Endometrium (tissue), 2 donors: ENCODE data around the gene CCDC80.

Source experiments
- FAIRE-seq: peaks from 2 replicates; lab custom pipeline; 2012; peaks lifted over from hg19 to GRCh38; lab: Jason Lieb, UNC
- donor health status: control.
- donor health status: control.

The CCDC80 gene

DNA sequence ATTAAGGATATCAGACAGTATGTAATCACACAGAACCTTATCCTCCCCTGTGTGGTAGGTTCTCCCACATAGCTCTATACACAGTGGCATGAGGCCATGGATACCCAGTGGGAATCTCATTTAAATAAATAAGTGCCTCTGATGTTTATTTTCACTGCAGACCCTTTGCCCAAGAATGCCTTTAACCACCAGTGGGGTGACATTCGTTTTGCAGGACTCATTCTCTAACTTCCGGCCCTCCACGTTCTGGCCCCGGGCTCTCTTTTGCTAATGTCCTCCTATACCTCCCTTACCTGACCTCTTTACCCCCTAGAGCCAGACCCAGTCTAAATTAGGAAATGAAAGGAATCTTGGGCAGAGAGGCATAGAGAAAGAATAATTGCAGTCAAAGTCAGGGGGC, 8.3 kb downstream of the CCDC80 start:
- FAIRE-seq, result no peak

DNA sequence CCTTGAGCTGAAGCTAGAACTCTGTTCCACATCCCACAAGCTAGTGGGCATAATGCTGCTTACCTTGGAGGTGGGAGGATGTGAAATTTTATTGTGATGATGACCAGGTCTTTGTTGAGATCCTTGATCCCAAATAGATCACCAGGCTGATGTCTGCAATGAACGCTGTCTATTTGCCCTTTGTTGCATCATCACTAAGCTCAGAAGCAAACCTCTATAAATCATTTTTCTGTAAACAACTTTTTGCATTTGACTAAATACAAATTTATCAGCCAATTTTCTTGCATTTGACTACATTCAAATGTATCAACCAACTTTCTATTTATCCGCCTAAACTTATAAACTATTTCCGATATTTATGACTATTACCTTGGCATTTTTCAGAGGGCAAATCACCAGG, 9.7 kb downstream of the CCDC80 start:
- FAIRE-seq, result no peak

DNA sequence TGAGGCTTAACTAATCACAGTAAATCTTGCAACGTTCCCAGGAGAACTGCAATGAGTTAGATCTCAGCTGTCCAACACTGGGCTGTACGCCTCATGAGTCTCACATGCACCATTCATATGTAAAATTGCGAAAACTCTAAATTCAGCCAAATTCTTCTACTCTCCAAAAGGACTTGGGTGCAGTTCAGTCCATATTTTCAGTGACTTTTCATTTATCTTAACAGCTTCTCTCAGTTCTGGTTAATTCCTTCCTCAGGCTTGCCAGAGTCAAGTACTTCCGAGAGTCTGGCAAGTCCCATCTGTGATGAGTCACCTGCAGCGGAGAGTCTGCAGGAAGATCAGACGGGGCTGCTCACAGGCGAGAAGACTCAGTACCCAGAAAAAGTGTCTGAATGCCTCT, 11.5 kb downstream of the CCDC80 start:
- FAIRE-seq, result no peak

DNA sequence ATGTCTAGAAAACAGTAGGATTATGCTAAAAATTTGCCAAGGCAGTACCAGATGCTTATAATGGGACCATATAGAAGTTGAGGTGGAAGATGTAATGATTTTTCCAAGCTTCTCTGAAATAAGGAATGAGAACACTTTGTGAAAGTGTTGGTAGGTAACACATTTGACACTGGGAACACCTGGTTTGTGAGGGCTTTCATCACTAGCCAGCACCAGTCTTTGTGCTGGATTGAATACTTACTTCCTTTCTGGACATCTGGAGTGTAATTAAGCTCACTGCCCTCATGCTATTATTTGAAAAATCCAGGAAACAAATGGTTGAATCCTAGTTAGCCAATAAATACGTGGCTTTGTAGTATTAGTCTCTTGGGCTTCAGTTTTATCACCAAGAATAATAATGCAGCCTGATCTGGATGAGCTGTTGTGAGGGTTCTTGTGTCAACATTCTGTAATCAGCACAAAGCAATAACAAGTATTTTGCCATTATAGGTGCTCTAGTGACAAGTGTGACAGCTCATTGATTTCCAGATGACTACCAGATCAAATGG, 12.9 kb downstream of the CCDC80 start:
- no peak for FAIRE-seq

DNA sequence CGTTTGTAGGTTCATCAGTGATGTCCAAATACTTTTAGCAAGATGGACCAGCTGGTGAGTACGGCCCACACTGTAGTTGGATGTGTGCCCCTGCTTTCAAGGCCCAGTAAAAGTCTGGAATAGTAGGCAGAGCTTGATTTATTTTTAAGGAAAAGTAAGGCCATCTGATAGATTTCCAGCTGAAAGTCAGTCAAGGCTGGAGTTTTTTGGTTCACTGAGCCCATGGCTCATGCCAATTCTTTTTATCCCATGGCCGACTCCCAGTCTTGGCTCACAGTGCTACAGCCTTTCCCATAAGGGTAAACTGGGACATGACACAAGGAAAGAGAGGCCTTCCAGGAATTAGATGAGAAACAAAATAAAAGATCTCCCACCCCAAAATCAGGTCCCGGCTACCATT, 13.5 kb downstream of the CCDC80 start:
- no peak for FAIRE-seq

DNA sequence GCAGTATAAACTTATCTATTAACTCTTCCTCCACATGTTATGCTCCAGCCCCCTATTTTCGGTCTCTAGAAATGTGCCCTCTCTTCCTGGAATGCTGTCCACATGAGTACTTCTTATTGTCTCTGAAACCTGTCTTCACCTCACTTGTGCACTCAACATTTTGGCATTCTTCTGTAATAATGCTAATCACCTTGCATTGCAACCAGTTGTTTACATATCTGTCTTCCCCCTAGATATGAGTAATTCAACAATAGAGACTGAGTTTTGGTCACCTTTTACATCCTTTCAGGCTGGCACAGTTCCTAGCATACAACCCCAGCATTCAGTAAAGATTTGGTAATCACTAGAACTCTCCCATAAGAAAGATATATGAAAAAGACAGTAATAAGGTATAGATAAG, 17.2 kb downstream of the CCDC80 start:
- no peak for FAIRE-seq

DNA sequence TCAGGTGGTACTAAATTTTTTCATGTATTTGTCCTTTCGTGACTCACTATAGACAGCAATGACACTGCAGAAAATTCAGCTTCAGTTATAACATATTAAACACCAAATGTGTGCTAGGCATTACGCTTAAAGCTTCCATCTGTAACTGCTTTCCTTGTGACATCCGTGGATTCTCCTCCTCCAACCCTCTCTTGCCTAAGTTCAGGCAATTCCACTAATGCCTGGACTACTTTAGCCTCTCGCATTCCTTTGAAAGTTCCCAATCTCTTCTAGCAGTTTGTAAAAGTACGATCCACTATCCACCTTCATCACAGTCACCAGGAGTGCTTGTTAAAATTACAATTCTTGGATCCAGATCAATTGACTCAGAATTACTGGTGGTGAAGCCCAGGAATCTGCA, 17.7 kb downstream of the CCDC80 start:
- no peak for FAIRE-seq

DNA sequence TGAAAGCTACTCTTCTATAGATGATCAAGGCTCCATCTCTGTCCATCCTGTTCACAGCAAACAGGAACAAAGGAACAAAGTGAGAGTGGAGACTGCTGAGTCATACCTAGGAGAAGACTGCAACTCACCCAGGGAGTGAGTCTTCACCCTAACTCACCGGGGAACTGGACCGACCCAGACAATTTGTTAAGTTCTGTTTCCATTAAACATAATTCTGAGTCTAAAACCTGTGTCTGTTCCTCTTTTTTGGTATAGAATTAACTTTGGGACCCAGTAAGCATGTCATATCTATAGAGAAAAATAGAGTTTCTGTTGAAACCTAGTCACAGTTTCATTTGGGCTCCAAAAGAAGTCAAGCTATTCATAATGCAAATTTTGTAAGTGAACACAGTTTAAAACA, 21.6 kb downstream of the CCDC80 start:
- no peak for FAIRE-seq

DNA sequence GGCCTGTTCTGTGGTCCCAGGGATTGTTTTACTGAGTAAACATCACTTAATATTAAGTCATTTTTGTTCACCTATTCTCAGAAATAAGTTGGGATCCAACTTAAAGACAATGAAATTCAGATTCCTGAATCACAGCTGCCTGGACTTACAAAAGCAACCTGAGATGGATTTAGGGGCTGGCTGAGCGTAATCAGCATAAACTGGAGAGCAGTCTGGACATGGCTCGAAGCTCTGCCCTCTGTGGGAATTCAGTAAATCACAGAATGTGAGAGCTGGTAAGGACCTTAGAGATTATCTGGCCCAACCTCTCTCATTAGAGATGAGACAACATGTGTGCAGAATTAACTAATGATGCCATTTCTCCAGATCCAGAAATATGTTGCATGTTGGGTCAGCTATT, 23.7 kb downstream of the CCDC80 start:
- FAIRE-seq, result no peak

DNA sequence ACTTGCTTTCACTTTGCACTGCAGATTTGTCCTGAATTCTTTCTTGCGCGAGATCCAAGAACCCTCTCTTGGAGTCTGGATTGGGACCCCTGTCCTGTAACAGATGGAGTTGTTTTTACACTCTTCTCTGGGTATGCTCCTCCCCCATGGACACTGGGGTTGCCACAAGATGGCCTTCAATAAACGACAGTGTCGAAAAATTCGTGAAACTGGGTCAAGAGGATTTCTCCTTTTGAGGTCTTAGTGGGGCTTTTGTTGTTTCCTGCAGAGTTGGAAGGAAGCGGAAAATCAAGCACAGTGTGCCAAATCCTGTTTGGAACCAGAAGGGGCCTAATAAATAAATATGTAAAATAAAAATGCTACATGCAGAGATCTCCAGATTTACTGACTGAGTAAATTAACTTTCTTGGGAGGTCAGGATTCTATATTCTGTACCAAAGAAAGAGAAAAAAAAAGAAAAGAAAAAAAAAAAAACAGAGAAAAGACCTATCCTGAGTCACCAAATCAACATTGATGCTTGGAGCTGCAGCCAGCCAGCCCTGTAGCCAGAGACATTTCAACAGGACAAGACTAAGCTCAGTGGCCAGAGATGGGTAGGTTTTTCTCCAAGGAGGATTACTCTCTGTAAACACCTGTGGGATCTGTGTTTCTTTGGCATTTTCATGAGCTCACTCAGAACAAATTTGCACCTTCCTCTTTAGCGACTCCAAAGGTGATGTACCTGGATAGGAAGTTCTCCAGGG, 24.8 kb downstream of the CCDC80 start:
- no peak for FAIRE-seq

DNA sequence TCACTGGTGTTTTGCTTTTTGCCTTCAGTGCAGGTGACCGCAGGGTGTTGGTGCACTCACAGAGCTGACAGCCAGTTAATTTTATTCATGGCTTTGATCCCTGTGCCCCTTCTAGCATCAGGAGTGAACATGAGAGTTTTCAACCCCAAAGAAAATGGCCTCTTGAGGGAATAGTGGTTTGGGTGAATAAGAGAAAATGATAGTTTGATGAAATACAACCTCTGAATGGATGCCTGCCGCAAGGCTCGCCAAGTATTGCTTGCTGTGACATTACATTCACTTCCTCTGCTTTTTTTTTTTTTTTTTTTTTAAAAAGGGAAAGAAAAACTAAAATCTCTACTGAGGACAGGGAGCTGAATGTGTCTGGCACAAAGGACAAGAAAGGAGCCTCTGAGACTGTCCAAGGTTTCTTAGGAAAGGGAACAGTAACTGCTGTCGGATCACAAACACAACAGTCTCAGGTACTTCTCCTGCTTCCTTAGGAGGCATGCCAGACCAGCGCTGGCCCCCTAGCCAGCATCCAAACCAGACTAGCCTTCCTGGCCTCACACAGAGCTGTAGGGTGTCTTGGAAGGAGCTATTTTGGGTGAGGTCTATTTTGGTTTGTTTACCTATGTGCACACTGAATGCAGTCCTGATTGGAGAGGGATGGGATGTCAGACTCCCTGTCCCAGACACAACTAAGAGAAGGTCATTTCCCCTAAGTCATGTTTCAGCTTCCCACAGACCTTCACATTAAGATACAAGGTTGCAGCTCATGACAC, 29.0 kb downstream of the CCDC80 start:
- FAIRE-seq, result no peak

DNA sequence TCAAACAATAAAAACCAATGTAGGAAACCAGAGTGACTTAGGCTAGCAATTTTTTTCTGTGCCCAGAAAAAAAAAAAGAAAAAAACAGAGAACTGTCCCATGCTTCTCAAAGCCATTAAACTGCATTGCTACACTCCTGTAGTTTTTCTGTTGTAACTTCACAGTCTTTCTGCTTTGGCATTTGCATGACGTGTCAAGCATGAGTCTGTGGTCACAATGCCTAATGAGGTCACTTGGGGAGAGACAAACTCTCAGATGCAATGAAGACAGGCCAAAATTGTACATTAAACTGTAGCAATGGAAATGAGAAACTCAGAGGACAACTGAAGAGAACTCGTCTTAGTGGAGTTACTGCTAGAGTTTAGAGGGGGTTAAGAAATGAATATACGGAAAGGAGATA, 30.8 kb downstream of the CCDC80 start:
- no peak for FAIRE-seq

DNA sequence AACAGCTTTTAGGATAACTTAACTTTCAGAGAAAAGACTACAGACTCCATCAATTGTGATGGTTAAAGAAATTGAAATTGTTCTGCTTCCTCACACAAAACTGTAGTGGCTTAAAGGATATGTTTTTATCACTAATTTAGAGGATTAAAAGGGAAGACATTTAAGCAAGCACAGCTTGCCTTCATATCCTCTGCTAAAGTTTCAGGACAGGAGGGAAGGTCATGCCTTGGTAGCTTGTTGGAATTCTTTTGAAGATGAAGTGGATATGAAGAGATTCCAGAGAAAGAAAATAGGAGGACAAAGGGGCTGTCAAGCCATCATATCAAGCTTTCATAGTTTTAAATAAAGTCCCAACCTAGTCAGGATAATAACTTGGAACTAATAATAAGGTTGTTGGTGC, 33.1 kb downstream of the CCDC80 start:
- FAIRE-seq, result no peak

DNA sequence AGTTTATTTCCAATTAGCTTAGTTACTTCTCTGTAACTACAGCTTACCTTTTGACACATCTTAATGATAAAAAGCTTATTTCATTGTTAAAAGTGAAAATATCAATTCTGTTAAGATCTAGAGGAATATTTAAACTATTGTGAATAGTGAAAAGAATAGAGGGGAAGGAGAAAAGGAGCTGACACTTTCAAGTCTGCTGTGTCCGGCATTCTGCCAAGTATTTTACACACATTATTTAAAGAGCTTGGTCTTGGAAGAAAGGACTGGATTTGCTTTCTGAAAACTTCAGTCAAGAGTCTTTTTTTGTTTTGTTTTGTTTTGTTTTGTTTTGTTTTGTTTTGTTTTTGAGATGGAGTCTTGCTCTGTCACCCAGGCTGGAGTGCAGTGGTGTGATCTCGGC, 34.8 kb downstream of the CCDC80 start:
- peak; percentile 23 for FAIRE-seq

DNA sequence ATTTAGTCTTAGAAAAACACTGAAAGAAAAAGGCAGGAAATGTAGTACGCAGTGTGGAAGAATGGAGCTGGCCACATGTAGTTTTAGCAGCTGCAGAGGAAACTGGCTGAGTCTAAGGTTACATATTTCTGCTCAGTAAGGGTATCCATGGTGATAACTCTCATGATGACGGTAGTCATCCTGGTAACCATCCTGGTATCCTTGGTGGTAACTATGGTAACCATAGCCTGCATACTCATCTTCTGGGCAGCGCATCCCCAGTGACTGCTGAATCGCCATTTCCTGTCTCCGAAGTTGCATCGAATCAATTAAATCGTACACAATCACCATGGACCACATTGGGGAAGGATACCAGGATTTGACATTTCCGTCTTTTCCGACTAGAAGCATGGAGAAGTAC, 35.7 kb downstream of the CCDC80 start:
- FAIRE-seq, result no peak

DNA sequence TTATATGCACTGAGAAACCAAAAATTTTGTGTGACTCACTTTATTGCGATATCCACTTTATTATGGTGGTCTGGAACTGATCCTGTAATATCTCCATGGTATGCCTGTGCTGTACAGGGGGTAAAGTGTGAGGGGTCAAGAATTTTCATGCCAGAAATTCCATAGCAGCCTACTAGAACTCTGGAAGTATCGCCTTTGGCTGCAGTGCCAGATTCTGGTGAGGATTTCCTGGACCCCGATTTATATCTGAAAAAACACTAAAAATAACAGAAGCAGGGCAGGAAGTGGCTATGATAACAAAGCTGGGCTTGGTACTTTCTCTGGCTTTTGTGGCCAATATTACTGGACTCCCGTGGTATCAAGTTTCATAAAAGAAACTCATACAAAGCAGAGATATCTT, 36.4 kb downstream of the CCDC80 start:
- no peak for FAIRE-seq

DNA sequence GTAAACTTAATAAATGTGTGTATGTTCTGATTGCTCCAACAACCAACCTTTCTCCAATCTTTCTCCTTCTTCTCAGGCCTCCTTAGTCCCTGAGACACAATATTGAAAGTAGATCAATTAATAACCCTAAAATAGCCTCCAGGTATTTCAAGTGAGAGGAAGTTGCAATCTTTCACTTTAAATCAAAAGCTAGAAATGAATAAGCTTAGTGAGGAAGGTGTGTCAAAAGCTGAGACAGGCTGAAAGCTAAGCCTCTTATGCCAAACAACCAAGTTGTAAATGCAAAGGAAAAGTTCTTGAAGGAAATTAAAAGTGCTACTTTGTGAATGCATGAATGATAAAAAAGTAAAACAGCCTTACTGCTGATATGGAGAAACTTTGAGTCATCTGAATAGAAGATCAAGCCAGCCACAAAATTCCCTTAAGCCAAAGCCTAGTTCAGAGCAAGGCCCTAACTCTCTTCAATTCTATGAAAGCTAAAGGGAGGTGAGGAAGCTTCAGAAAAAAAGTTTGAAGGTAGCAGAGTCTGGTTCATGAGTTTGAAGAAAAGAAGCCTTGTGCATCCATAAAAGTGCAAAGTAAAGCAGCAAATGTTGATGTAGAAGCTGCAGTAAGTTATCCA, 38.6 kb downstream of the CCDC80 start:
- no peak for FAIRE-seq

DNA sequence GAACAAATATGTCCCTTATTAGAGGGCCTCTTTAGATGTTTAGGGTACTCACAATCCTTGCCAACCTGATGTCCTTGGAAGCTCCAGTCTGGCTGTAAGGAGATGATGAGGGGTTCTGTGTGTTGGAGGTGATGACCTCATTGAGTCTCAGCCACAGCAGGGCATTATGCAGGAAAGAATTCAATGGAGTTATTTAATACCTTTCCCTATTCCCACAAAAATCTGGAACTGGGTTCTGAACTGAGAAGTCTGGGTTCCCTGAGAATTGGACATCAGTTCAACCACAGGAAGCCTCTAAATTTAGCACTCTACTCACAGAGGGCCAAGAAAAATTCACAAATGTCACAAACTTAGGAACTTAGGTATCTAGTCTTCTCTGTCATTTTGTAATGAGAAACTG, 42.2 kb downstream of the CCDC80 start:
- FAIRE-seq, result no peak

DNA sequence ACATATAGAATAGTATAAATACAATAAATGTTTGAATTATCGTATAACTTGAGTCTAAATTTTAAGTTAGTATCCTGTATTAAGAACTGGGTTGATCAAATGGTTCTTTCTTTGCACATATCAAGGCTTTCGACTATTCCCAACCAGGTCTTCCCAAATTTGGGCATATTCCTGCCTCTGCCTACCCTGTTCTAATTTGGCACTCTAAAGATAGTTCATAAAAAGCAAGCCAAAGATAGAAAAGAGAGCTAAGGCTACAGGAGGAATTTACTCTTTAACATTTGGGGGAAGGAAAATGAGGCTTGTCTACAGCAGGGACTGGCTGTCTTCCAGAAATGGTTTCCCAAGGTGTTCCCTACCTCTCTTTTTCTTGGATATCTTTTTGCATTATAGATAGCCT, 43.0 kb downstream of the CCDC80 start:
- FAIRE-seq, result no peak

DNA sequence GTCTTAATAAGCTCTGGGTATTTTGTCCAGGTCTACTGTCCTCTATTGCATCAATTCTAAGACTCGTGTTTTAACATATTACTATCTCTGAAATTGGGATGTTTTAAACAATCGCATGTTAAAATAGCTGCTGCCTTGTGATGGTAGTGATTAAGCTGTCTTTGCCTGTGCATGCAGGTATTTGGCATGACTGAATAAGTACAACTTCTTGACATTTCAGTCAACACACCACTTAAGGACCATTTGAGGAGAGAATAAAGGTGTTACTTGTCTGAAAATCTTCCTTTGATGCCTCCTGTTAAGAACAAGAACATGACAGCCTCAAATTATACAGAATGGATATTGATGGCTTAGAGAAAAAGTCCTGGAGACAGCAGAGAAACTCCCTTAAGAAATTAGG, 46.1 kb downstream of the CCDC80 start:
- FAIRE-seq, result no peak

DNA sequence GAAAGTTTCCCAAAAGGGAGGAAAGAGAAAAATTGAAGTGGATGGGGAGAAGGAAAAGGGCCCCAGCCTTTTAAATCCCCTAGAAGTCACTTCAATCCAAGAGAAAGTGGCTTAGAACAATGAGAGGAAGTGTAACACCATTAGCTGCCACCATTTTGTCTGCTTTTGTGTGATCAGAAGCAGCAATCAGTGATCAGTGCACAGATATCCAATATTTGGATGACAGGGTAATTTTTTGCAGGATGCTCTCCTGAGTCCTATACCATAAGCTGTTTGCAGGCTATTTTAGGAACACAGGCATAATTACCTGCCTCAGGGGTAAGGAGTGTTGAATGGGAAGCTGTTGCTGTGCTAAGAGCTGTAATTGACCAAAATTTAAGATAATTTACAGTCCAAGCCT, 47.7 kb downstream of the CCDC80 start:
- FAIRE-seq, result no peak

DNA sequence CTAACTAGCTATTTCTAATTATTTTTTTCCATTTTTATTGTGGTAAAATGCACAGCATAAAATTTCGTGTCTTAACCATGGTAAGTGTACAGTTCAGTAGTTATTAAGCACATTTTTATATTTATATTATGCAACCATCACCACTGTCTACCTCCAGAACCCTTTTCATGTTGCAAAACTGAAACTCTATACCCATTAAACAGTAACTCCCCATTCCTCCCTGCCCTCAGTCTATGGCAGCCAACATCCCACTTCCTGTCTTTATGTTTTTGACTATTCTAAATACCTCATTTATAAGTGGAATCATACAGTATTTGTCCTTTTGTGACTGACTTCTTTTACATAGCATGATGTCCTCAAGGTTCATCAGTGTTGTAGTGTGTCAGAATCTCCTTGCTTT, 53.6 kb downstream of the CCDC80 start:
- no peak for FAIRE-seq

DNA sequence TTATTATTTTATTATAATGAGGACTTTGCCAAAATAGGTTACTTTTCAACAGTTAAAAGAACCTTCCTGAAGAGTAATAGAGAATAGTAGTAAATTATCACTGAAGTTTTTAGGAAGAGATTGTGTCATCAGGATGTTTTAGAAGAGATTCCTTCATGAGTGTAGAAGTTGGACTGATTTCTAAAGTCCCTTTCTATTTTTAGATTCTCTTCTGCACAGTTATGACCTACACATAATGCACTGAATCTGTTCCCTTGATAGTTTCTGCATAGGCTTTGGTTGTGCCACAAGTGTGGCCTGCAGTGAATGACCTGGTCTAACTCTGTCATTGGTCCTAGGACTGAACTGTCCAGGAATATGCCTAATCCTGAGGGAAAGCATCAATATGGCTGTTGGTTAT, 55.2 kb downstream of the CCDC80 start:
- FAIRE-seq, result no peak
